HG02571 (cell line): ENCODE data around the gene RNF182.
"Not testable (repeated sequence)": the region's sequence is repeated elsewhere in the genome, so short reads cannot be mapped to it uniquely, and the experiment has no call there.

ENCODE experiments used
- ATAC-seq: cut with Tn5 transposase; IDR thresholded peaks from one replicate; pipeline ENCODE4 v1.9.1; 2021; ENCODE audit warnings: mild to moderate bottlenecking, moderate library complexity; ENCODE audit not compliant: unreplicated experiment

RNF182 gene

DNA sequence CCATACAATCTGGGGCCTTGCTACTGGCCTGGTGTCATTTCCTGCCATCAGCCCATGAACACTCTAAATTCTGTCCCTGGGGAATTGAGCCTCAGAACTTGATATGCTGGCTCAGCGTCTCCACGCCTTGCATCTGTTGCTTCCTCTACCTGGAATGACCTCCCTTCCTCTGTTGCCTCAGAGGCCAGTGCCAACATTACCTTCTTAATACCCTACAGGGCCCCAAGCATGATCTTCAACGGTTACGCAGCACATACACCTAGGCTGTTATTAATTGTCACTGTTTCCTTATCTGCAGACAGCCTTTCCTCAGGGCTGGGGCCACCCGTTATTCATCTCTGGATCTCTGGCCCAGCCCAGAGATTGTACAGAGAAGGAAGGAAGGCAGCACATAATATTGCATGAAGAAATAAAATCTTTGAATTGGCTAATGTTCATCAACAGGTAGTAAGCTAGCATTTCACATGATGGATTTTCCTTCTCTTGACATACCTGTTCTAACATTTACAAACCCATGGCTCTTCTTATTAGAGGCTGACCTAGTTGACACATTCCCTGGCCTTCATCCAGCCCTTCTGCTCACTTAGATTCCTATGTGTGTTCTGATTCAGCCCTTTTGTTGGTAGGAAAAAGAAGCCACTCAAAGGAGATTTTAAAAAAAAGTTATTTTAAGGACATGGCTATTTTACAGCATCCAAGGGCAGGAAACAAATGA is 8.4 kb upstream of the RNF182 start:
- no peak for ATAC-seq

DNA sequence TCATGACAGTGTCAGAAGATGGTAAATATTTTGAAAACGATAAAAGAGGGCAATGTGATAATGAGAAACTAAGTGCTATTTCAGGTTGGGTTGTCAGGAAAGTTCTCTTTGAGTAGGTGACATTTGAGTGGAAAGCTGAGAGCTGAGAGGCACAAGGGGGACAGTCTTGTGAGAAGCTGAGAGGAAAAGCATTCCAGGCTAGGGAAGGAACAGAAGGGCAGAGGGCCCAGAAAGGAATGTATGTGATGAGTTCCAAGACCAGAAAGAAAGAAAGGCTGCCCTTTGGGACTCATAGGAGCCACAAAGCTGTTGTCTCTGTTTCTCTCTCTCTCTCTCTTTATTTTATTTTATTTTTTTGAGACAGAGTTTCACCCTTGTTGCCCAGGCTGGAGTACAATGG is 7.6 kb upstream of the RNF182 start:
- no peak for ATAC-seq

DNA sequence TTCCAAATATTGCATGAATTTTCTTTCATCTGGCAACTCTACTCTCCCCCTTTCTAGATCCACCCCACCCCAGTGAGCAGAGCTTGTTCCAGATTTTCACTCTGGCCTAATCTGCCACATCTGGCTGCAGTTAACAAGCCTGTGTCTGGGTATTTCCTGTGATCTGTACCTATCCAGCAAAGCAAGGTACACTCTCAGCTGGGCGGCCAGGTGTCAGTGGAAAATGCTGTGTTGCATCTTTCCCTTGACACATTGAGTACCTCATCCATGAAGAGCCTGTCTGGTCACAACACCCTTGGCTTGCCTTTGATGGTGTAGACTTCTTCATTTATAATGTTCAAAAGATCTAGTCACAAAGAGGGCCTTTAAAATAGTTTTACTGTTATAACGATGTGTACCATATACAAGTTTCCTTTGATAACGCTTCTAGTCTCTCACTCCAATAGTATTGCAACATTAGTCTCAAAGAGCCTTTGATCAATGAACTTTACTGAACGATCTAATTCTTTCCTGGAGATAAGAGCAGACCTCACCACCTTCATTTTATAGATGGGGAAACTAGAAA is 6.0 kb upstream of the RNF182 start:
- no peak for ATAC-seq

GRCh38 chr6:13919861-13920260 is 4.9 kb upstream of the RNF182 start:
- no peak for ATAC-seq

DNA sequence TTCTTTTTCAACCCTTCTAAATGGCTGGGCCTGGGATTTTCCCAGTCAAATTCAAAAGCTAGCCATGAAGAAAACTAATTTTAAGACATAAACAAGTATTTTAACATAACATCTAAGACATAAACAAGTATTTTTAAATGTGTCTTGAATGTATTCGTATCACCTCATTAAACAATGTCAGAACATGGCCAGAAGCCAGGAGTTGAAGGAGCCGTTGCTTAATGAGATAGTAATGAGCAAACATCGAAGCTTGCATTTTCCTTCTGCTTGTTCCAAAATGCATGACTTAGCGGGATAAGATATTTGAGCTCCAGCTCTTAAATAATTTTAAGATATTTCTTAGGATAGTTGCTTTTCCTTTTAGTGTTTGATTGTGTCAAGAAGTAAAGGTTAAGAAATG is 4.2 kb upstream of the RNF182 start:
- ATAC-seq = no peak

GRCh38 chr6:13922750-13923149 is 2.0 kb upstream of the RNF182 start:
- ATAC-seq = no peak

DNA sequence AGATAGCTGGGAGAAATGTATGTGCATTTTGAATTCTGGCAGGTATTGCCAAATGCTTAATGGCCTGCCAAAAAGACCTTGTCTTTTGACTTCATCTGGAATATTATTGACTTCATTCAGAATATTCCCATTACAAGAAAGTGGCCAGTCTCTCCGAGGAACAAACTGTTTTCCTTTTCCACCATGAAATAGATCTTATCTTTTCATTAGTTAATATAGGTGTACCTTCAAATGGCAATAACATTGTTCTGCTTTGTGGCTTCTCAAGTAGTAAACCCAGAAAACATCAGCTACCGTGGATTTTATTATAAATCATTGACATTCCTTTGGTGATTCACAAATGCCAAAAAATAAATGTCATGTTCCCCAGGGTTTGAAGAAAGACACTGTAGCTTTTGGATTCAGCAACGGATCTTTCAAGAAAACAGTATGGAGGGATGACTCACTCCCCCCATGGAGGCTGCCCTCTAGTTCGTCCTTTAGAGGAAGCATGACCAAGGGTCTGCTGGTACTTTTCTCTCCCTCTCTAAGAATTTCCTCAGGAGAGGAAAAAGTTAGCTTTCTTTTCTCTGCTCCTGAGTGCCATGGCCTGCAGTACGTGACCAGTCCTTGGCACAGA is 1.1 kb upstream of the RNF182 start:
- ATAC-seq = no peak

GRCh38 chr6:13924146-13924948 is 405 bp upstream of the RNF182 start:
- ATAC-seq = no peak

DNA sequence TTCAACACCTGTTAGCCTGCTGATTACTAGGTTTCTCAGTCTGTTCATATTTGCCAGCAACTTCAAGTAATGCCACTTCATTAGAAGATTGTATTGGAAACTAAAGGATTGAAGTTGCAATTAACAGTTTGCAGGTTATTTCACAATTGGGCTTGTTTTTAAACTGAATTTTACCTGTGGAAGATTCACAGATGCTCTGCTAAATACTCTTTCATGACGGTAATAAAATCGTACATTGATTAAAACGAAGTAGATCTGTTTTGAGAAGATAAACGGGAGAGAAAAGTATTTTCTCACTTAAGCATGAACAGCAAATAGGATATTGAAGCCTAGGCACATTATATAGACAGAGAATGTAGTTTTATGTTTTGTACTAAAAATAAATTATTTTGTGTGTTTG is 1.6 kb downstream of the RNF182 start:
- ATAC-seq = no peak

DNA sequence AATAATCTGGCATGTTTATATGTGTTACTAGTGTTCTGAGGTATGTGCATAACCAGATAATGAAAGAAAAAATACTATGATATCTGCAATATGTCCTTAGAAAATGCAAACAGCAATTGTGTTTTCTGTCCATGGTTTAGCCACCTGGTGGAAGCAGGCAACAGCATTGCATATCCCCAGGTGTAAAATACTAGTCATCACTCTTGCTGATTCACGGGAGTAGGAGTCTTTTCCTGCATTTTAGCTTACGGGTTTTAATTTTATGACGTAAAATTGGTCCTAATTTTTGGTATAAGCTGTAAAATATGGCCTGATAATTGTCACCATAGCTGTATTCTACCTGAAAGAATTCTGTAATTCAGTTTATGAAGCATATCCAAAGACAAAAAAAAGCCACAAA is 2.5 kb downstream of the RNF182 start:
- no peak for ATAC-seq

DNA sequence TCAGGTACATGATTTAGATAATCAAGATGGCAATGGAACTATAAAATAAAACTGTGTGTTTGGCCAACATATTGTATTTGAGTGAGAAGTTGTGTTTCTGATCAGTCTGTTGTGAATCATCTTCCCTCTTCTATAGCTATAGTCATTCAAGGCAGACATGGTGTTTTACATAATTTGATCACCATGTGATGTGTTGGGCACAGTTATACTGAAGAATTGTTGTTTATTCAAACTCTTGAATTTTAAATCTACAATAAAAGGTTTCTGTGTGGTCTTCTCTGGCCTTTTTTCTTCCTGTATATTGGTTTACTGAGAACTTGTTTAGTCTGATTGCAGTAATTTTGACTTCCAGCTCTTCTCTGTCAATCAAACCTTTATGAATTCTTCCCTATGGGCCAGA is 4.4 kb downstream of the RNF182 start:
- no peak for ATAC-seq

DNA sequence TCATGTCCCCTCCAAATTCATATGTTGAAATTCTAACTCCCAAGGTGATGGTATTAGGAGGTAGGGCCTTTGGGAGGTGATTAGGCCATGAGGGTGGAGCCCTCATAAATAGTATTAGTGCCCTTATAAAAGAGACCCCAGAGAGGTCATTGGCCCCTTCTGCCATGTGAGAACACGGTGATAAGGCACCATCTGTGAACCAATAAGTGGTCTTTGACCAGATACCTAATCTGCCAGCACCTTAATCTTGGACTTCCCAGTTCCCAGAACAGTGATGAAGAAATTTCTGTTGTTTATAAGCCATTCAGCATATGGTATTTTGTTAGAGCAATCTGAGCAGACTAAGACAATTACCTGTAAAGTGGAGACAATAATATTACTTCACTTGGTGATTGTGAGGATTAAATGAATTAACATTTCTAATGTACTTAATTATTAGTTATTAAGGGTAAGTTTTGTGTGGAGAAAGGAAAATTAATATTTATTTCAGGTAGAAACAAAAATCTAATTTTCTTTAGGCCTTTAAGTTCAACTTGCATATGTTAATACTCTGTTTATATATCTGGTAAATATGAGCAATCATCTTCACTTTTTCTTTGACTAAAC is 7.1 kb downstream of the RNF182 start:
- no peak for ATAC-seq

DNA sequence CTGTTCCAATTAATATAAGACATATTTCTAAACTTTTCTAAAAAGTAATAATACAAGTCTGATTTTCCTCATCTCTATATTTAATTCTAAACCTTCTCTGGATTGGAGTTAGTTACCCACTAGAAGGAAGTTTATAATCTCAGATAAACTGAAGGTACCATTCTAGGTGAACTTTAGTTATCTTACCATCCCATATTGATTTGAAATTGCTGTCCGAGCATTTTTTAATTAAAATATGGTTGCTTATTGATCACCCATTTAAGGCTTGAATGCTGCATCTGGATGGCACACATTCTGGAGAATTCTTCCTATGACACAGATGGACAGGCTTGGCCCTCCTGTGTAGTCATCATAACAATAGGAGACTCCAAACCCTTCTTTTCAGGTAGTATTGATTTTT is 8.0 kb downstream of the RNF182 start:
- ATAC-seq = no peak

DNA sequence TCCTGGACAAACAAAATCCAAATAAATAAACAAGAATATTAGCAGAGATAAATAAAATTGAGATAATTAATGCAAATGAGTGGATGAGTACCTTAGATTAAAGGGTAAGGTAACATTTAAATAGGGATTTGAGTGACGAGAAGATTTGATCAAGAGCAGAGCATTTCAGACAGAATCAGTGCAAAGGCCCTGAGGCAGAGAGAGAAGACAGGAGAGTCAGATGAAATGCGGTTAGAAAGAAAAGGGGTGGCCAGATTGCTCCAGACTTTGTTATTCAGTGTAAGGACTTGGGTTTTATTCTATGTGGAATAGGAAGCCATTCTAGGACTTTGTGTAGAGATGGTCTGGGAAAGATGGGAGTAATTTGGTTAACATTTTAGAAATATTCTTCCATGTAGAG is 10.0 kb downstream of the RNF182 start:
- no peak for ATAC-seq

DNA sequence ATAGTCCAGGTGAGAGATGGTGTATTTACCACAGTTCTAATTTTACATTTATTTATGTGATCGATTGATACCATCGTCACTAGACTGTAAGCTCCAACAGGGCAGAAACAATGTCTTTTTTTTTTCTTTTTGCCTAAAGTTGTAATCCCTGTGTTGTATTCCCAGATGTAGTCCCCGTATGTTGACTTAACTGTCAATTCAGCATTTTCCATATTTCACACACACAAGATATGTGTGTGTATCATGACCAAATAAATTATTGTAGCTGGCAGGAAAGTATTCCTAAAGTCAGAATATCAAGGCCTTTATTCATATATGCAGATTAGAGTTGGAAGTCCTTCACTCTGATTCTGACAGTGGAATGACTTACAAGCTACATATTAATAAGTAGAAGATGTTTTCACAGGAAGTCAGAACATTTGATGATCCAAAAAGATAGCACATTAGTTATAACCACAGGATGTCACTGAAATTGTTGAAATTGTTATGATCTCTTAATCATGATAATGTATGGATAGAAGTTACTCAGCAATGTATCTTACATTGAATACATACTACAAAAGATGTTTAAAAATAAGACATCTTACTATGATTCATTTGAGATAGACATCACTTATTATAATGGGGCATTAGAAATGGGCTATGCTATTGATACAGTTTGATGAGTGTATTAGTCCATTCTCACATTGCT is 10.6 kb downstream of the RNF182 start:
- no peak for ATAC-seq

GRCh38 chr6:13935881-13936261 is 11.1 kb downstream of the RNF182 start:
- not testable (repeated sequence) for ATAC-seq

- no peak for ATAC-seq
Observed at GRCh38 chr6:13941902-13942301, 17.1 kb downstream of the RNF182 start.

DNA sequence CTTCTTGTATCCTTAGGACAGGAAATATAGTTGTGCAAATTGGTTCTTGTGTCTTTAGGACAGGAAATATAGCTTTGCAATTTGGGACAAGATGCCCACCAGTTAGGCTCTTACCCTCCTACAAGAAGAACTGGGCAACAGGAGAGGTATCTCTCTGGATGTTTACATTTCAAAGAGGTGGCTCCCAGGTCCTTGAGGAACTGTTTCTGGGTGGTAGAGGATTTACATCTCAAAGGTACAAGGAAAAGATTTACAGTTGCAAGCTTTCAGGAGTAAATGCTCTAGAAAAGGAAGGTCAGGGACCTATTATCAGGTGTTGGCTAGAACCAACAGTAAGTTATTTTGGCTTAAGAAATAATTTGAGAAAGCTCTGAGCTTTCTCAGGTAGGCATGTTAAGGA is 19.2 kb downstream of the RNF182 start:
- no peak for ATAC-seq

- no peak for ATAC-seq
Observed at GRCh38 chr6:13946506-13946905, 21.8 kb downstream of the RNF182 start.

GRCh38 chr6:13947611-13948178 is 22.9 kb downstream of the RNF182 start:
- ATAC-seq = no peak
